Lower leg skin (tissue), 4 donors: ENCODE results near the gene TBL2. TPM values are rescaled to one million over a fixed set of nuclear protein-coding genes. Genes with fewer than 3 reads are reported as not detected.

ENCODE experiments used
- total RNA-seq, 4 donors: library from RNA; depleted of rRNA; stranded (reverse); fragments of >200 nt; gene quantifications; one replicate each; pipeline ENCODE4 v1.1.0, GENCODE V29; 2016

The TBL2 gene
- total RNA-seq, 4 donors from 2014 or later, result 32.2 to 52.1 (median 40.3) TPM

Other genes starting within 250 kb of the TBL2 start
- gene FZD9, start 144.8 kb downstream of the TBL2 start, total RNA-seq, result 1 to 10 TPM; 1.7 to 3.8 (median 2.2) TPM
- 10 to 100 TPM; 22.6 to 33.6 (median 28.8) TPM for gene BAZ1B, start 56.3 kb downstream of the TBL2 start, total RNA-seq
- 10 to 100 TPM; 31.8 to 66.2 (median 47.7) TPM for gene BCL7B, start 20.9 kb downstream of the TBL2 start, total RNA-seq
- 10 to 100 TPM in 1 of 4 donors, 1 to 10 TPM in 3; 1.3 to 12.0 (median 5.6) TPM for gene MLXIPL, start 45.9 kb upstream of the TBL2 start, total RNA-seq
- gene VPS37D, start 89.3 kb upstream of the TBL2 start, total RNA-seq, result 1 to 10 TPM; 2.4 to 6.9 (median 4.1) TPM
- gene DNAJC30, start 104.9 kb upstream of the TBL2 start, total RNA-seq, result 1 to 10 TPM; 3.4 to 6.1 (median 4.1) TPM
- gene BUD23, start 105.0 kb upstream of the TBL2 start, total RNA-seq, result 10 to 100 TPM; 46.3 to 57.8 (median 53.2) TPM
- gene STX1A, start 141.1 kb upstream of the TBL2 start, total RNA-seq, result 1 to 10 TPM; 2.9 to 9.2 (median 4.6) TPM
- gene ABHD11, start 160.2 kb upstream of the TBL2 start, total RNA-seq, result 10 to 100 TPM; 24.9 to 29.0 (median 26.3) TPM
- gene CLDN3, start 191.7 kb upstream of the TBL2 start, total RNA-seq, result 10 to 100 TPM; 11.8 to 24.3 (median 19.3) TPM